ENCODE measurements around the gene NEK11.
A peak's percentile ranks its signal among the peaks of the same experiment; 100 is the strongest.

NEK11 gene

GRCh38 chr3:131169331-131169730 is 142.7 kb downstream of the NEK11 start:
- TF ChIP-seq CTCF (conservative IDR thresholded peaks at IDR 0.05) = no peak
- H3K27ac ChIP-seq = no peak overlapping the region

- no peak overlapping the region for H3K27ac ChIP-seq
- no peak for TF ChIP-seq CTCF (conservative IDR thresholded peaks at IDR 0.05)
Observed at GRCh38 chr3:131172502-131173200, 146.0 kb downstream of the NEK11 start.

GRCh38 chr3:131174752-131175151 is 148.1 kb downstream of the NEK11 start:
- H3K27ac ChIP-seq = no peak overlapping the region
- TF ChIP-seq CTCF (conservative IDR thresholded peaks at IDR 0.05) = no peak

- no peak overlapping the region for H3K27ac ChIP-seq
- no peak for TF ChIP-seq CTCF (conservative IDR thresholded peaks at IDR 0.05)
Observed at GRCh38 chr3:131178710-131179375, 152.2 kb downstream of the NEK11 start.

- TF ChIP-seq CTCF (conservative IDR thresholded peaks at IDR 0.05) = no peak
- H3K27ac ChIP-seq = no peak overlapping the region
Observed at GRCh38 chr3:131192701-131193100, 166.0 kb downstream of the NEK11 start.

- H3K27ac ChIP-seq = no peak overlapping the region
- peak; percentile 71 for TF ChIP-seq CTCF (conservative IDR thresholded peaks at IDR 0.05)
Observed at GRCh38 chr3:131193641-131194238, 167.1 kb downstream of the NEK11 start.

- no peak overlapping the region for H3K27ac ChIP-seq
- TF ChIP-seq CTCF (conservative IDR thresholded peaks at IDR 0.05) = no peak
Observed at GRCh38 chr3:131194816-131195215, 168.1 kb downstream of the NEK11 start.

Measured in VCaP (cell line).